ENCODE data around the gene PSMC5.

Gene PSMC5

GRCh38 chr17:63817736-63818385 is 9.4 kb upstream of the PSMC5 start:
- no peak overlapping the region for H3K4me3 ChIP-seq (replicated peaks; ENCODE audit: low read depth, low read length)
- peaks cover 56% of the 10 kb centered on the region for H3K36me3 ChIP-seq (ENCODE audit: control insufficient read depth, insufficient read depth, low read length)
- TF ChIP-seq CTCF (IDR thresholded peaks at IDR 0.05; ENCODE audit: insufficient read depth, low read length, poor library complexity, severe bottlenecking), result no peak
- no peaks in the 10 kb centered on the region for H3K27me3 ChIP-seq (replicated peaks; ENCODE audit: control insufficient read depth, insufficient read depth, low read length)
- DNase-seq (ENCODE audit: extremely low read depth, insufficient read length), result no peak

- no peaks in the 10 kb centered on the region for H3K27me3 ChIP-seq (replicated peaks; ENCODE audit: control insufficient read depth, insufficient read depth, low read length)
- TF ChIP-seq CTCF (IDR thresholded peaks at IDR 0.05; ENCODE audit: insufficient read depth, low read length, poor library complexity, severe bottlenecking), result no peak
- H3K4me3 ChIP-seq (replicated peaks; ENCODE audit: low read depth, low read length), result no peak overlapping the region
- H3K36me3 ChIP-seq (ENCODE audit: control insufficient read depth, insufficient read depth, low read length), result peaks cover 56% of the 10 kb centered on the region
- DNase-seq (ENCODE audit: extremely low read depth, insufficient read length), result no peak
These were observed 8.1 kb upstream of the PSMC5 start for GRCh38 chr17:63819131-63819530.

- Histone ChIP-seq H3K27me3 (replicated peaks; ENCODE audit: control insufficient read depth, insufficient read depth, low read length) (no peaks in the 10 kb centered on the region), H3K4me3 (replicated peaks; ENCODE audit: low read depth, low read length) (no peak overlapping the region), H3K36me3 (ENCODE audit: control insufficient read depth, insufficient read depth, low read length) (peaks cover 59% of the 10 kb centered on the region)
- no peak for DNase-seq (ENCODE audit: extremely low read depth, insufficient read length)
- no peak for TF ChIP-seq CTCF (IDR thresholded peaks at IDR 0.05; ENCODE audit: insufficient read depth, low read length, poor library complexity, severe bottlenecking)
These were observed 7.4 kb upstream of the PSMC5 start for GRCh38 chr17:63819585-63820537.

- peaks cover 54% of the 10 kb centered on the region for H3K36me3 ChIP-seq (ENCODE audit: control insufficient read depth, insufficient read depth, low read length)
- no peak for DNase-seq (ENCODE audit: extremely low read depth, insufficient read length)
- H3K4me3 ChIP-seq (replicated peaks; ENCODE audit: low read depth, low read length), result no peak overlapping the region
- H3K27me3 ChIP-seq (replicated peaks; ENCODE audit: control insufficient read depth, insufficient read depth, low read length), result no peaks in the 10 kb centered on the region
- TF ChIP-seq CTCF (IDR thresholded peaks at IDR 0.05; ENCODE audit: insufficient read depth, low read length, poor library complexity, severe bottlenecking), result no peak
These were observed 6.2 kb upstream of the PSMC5 start for GRCh38 chr17:63820963-63821561.

GRCh38 chr17:63821804-63822203 is 5.4 kb upstream of the PSMC5 start:
- peaks cover 53% of the 10 kb centered on the region for H3K36me3 ChIP-seq (ENCODE audit: control insufficient read depth, insufficient read depth, low read length)
- H3K4me3 ChIP-seq (replicated peaks; ENCODE audit: low read depth, low read length), result no peak overlapping the region
- no peak for DNase-seq (ENCODE audit: extremely low read depth, insufficient read length)

More at GRCh38 chr17:63821804-63822203, 5.4 kb upstream of the PSMC5 start:
- no peaks in the 10 kb centered on the region for H3K27me3 ChIP-seq (replicated peaks; ENCODE audit: control insufficient read depth, insufficient read depth, low read length)
- TF ChIP-seq CTCF (IDR thresholded peaks at IDR 0.05; ENCODE audit: insufficient read depth, low read length, poor library complexity, severe bottlenecking), result no peak
